HEK293 (cell line): Measurements from ENCODE around the gene SYT5.

Experiments
- BCL11A ChIP-seq: fragments of 450-650 bp; formaldehyde crosslinking; IDR thresholded peaks from 2 replicates; pipeline ENCODE4 v1.5.1; 2016; ENCODE audit warnings: low read depth, missing biosample characterization, missing genetic modification characterization
- CTCF ChIP-seq: fragments of 450-650 bp; formaldehyde crosslinking; IDR thresholded peaks from 2 replicates; pipeline ENCODE4 v1.5.1; 2016; ENCODE audit warnings: missing biosample characterization, missing genetic modification characterization
- HOXD13 ChIP-seq: sonication (generic); formaldehyde crosslinking; IDR thresholded peaks from 2 replicates; pipeline ENCODE4 v1.8.0; 2022; ENCODE audit warnings: missing genetic modification reagents, borderline replicate concordance
- IKZF3 ChIP-seq: fragments of 450-650 bp; IDR thresholded peaks from 2 replicates; pipeline ENCODE4 v1.5.0; 2018; ENCODE audit warnings: missing biosample characterization, mild to moderate bottlenecking, missing genetic modification characterization, moderate library complexity
- KLF16 ChIP-seq: fragments of 450-650 bp; formaldehyde crosslinking; IDR thresholded peaks from 2 replicates; pipeline ENCODE4 v1.5.1; 2017; ENCODE audit warnings: missing biosample characterization, missing genetic modification characterization
- KLF7 ChIP-seq: fragments of 450-650 bp; formaldehyde crosslinking; IDR thresholded peaks from 2 replicates; pipeline ENCODE4 v1.5.1; 2016; ENCODE audit warnings: missing biosample characterization, missing genetic modification characterization, borderline replicate concordance
- OSR2 ChIP-seq: fragments of 450-650 bp; formaldehyde crosslinking; IDR thresholded peaks from 2 replicates; pipeline ENCODE4 v1.5.1; 2016; ENCODE audit warnings: missing biosample characterization, missing genetic modification characterization
- SCRT1 ChIP-seq: fragments of 450-650 bp; formaldehyde crosslinking; IDR thresholded peaks from 2 replicates; pipeline ENCODE4 v1.5.1; 2016; ENCODE audit warnings: missing biosample characterization, missing genetic modification characterization, borderline replicate concordance
- SETDB1 ChIP-seq: IDR thresholded peaks from one replicate; pipeline ENCODE4 v1.6.1; 2017; ENCODE audit warnings: mild to moderate bottlenecking, low read length, moderate library complexity, mixed read lengths; ENCODE audit not compliant: insufficient read length
- YY1 ChIP-seq: fragments of 450-650 bp; formaldehyde crosslinking; IDR thresholded peaks from 2 replicates; pipeline ENCODE4 v1.5.1; 2018; ENCODE audit warnings: missing biosample characterization, missing genetic modification characterization
- ZBTB20 ChIP-seq: fragments of 450-650 bp; formaldehyde crosslinking; IDR thresholded peaks from 2 replicates; pipeline ENCODE4 v1.5.1; 2016; ENCODE audit warnings: missing biosample characterization, missing genetic modification characterization
- ZEB2 ChIP-seq: fragments of 450-650 bp; formaldehyde crosslinking; IDR thresholded peaks from 2 replicates; pipeline ENCODE4 v1.5.1; 2016; ENCODE audit warnings: missing biosample characterization, missing genetic modification characterization
- ZIC2 ChIP-seq: fragments of 450-650 bp; formaldehyde crosslinking; IDR thresholded peaks from 2 replicates; pipeline ENCODE4 v1.5.1; 2016; ENCODE audit warnings: missing biosample characterization, missing genetic modification characterization
- ZNF184 ChIP-seq: fragments of 450-650 bp; IDR thresholded peaks from 2 replicates; pipeline ENCODE4 v1.5.1; 2018; ENCODE audit warnings: missing biosample characterization, mild to moderate bottlenecking, missing genetic modification characterization
- ZNF202 ChIP-seq: fragments of 450-650 bp; formaldehyde crosslinking; IDR thresholded peaks from 2 replicates; pipeline ENCODE4 v1.5.1; 2016; ENCODE audit warnings: missing biosample characterization, missing genetic modification characterization, borderline replicate concordance
- ZNF211 ChIP-seq: fragments of 450-650 bp; formaldehyde crosslinking; IDR thresholded peaks from 2 replicates; pipeline ENCODE4 v1.5.1; 2016; ENCODE audit warnings: low read depth, missing biosample characterization, missing genetic modification characterization
- ZNF214 ChIP-seq: fragments of 450-650 bp; formaldehyde crosslinking; IDR thresholded peaks from 2 replicates; pipeline ENCODE4 v1.5.1; 2017; ENCODE audit warnings: missing biosample characterization, mild to moderate bottlenecking, missing genetic modification characterization, borderline replicate concordance
- ZNF248 ChIP-seq: fragments of 450-650 bp; formaldehyde crosslinking; IDR thresholded peaks from 2 replicates; pipeline ENCODE4 v1.5.1; 2017; ENCODE audit warnings: missing biosample characterization, missing genetic modification characterization
- ZNF26 ChIP-seq: fragments of 450-650 bp; formaldehyde crosslinking; IDR thresholded peaks from 2 replicates; pipeline ENCODE4 v1.5.1; 2016; ENCODE audit warnings: missing biosample characterization, missing genetic modification characterization
- ZNF302 ChIP-seq: fragments of 450-650 bp; formaldehyde crosslinking; IDR thresholded peaks from 2 replicates; pipeline ENCODE4 v1.5.1; 2016; ENCODE audit warnings: missing biosample characterization, missing genetic modification characterization, low read depth
- ZNF341 ChIP-seq: fragments of 450-650 bp; formaldehyde crosslinking; IDR thresholded peaks from 2 replicates; pipeline ENCODE4; 2016; ENCODE audit warnings: low read depth, missing biosample characterization, missing genetic modification characterization
- ZNF362 ChIP-seq: fragments of 450-650 bp; formaldehyde crosslinking; IDR thresholded peaks from 2 replicates; pipeline ENCODE4 v1.5.1; 2016; ENCODE audit warnings: missing biosample characterization, missing genetic modification characterization
- ZNF37A ChIP-seq: fragments of 450-650 bp; IDR thresholded peaks from 2 replicates; pipeline ENCODE4 v1.5.1; 2018; ENCODE audit warnings: missing biosample characterization, missing genetic modification characterization
- ZNF473 ChIP-seq: fragments of 450-650 bp; formaldehyde crosslinking; IDR thresholded peaks from 2 replicates; pipeline ENCODE4 v1.5.1; 2017; ENCODE audit warnings: missing biosample characterization, missing genetic modification characterization
- ZNF544 ChIP-seq: fragments of 450-650 bp; formaldehyde crosslinking; IDR thresholded peaks from 2 replicates; pipeline ENCODE4 v1.5.0; 2017; ENCODE audit warnings: missing biosample characterization, missing genetic modification characterization
- ZNF548 ChIP-seq: fragments of 450-650 bp; formaldehyde crosslinking; IDR thresholded peaks from 2 replicates; pipeline ENCODE4 v1.5.1; 2016; ENCODE audit warnings: missing biosample characterization, missing genetic modification characterization
- ZNF585B ChIP-seq: fragments of 450-650 bp; formaldehyde crosslinking; IDR thresholded peaks from 2 replicates; pipeline ENCODE4 v1.5.1; 2016; ENCODE audit warnings: missing biosample characterization, missing genetic modification characterization
- ZNF654 ChIP-seq: fragments of 450-650 bp; formaldehyde crosslinking; IDR thresholded peaks from 2 replicates; pipeline ENCODE4 v1.5.1; 2016; ENCODE audit warnings: low read depth, missing biosample characterization, missing genetic modification characterization
- ZNF707 ChIP-seq: fragments of 450-650 bp; formaldehyde crosslinking; IDR thresholded peaks from 2 replicates; pipeline ENCODE4 v1.5.1; 2016; ENCODE audit warnings: missing biosample characterization, missing genetic modification characterization
- ZSCAN16 ChIP-seq: fragments of 450-650 bp; formaldehyde crosslinking; IDR thresholded peaks from 2 replicates; pipeline ENCODE4 v1.5.1; 2016; ENCODE audit warnings: missing biosample characterization, missing genetic modification characterization
- ZSCAN30 ChIP-seq: fragments of 450-650 bp; IDR thresholded peaks from 2 replicates; pipeline ENCODE4 v1.5.1; 2018; ENCODE audit warnings: missing biosample characterization, mild to moderate bottlenecking, missing genetic modification characterization, moderate library complexity
- TF ChIP-seq, protein P1 (sequence below): fragments of 450-650 bp; formaldehyde crosslinking; IDR thresholded peaks from 2 replicates; pipeline ENCODE4 v1.5.1; 2016; ENCODE audit warnings: missing biosample characterization, missing genetic modification characterization
- TF ChIP-seq, protein P2 (sequence below): fragments of 450-650 bp; formaldehyde crosslinking; IDR thresholded peaks from 2 replicates; pipeline ENCODE4 v1.5.1; 2016; ENCODE audit warnings: missing biosample characterization, missing genetic modification characterization

The SYT5 gene

DNA sequence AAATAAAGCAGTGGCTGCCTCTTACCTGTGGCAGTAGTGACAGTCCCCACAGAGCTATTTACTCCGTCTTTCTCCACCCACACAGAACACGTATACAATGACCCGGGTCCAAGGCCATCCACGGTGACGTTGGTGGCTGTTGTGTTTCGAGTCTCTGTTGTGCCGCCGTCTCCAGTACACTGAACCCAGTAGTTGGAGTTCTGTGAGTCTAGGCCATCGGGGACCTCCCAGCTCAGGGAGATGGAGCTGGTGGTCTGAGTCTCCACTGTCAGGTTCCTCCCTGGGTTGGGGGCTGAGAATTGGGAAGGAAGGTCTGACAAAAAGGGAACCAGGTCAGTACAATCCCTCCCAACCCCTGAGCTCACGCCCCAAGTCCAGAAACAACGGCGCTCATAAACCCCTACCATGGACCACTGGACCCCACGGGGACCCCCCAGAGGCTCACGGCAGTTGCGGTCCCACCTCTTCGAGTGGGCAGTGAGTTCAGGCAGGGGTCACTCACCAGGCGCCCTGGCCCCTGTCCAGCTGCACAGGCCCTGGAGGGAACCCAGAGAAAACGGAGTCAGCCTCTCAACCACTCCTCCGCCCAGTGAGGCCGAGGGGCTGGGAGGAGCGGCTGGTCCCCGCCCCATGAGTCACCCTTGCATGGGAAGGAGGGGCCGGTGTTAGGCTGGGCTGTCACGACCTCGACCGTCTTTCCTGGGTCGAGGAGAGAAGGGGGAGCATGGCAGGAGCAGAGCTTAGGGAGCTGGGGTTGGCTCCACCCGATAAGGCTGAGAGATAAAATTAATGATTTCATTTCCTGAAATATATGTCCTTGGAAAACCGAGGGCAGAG, 26.8 kb upstream of the SYT5 start (continued):
- TF ChIP-seq HOXD13 (CRISPR knock-in tag) (no peak), SETDB1 (no peak), ZNF548 (no peak), ZNF585B (no peak), ZNF544 (tag by site-specific recombination) (no peak), KLF16 (tag by site-specific recombination) (peak; percentile 38; the same call in 1 of the 2 replicates), YY1 (tag by site-specific recombination) (no peak), ZNF37A (tag by site-specific recombination) (no peak), ZIC2 (peak; percentile 87), IKZF3 (tag by site-specific recombination) (peak; percentile 50; the same call in 1 of the 2 replicates), ZNF184 (tag by site-specific recombination) (no peak), ZNF202 (tag by site-specific recombination) (no peak), ZBTB20 (tag by site-specific recombination) (0 out of 2 replicates have a peak, but pooled peaks have one; percentile 24), ZNF707 (tag by site-specific recombination) (no peak), SCRT1 (tag by site-specific recombination) (no peak), ZEB2 (tag by site-specific recombination) (peak; percentile 52; the same call in 1 of the 2 replicates), ZNF211 (tag by site-specific recombination) (no peak), ZSCAN30 (no peak), ZNF654 (tag by site-specific recombination) (no peak), KLF7 (peak; percentile 31; the same call in 1 of the 2 replicates), ZNF248 (no peak), ZNF302 (no peak), ZNF341 (tag by site-specific recombination) (no peak), BCL11A (tag by site-specific recombination) (peak; percentile 24; the same call in 1 of the 2 replicates), OSR2 (tag by site-specific recombination) (no peak), ZNF473 (no peak), CTCF (tag by site-specific recombination) (no peak), ZSCAN16 (tag by site-specific recombination) (no peak), ZNF26 (tag by site-specific recombination) (no peak), ZNF362 (tag by site-specific recombination) (no peak), ZNF214 (tag by site-specific recombination) (no peak)
- TF ChIP-seq, protein P1, sequence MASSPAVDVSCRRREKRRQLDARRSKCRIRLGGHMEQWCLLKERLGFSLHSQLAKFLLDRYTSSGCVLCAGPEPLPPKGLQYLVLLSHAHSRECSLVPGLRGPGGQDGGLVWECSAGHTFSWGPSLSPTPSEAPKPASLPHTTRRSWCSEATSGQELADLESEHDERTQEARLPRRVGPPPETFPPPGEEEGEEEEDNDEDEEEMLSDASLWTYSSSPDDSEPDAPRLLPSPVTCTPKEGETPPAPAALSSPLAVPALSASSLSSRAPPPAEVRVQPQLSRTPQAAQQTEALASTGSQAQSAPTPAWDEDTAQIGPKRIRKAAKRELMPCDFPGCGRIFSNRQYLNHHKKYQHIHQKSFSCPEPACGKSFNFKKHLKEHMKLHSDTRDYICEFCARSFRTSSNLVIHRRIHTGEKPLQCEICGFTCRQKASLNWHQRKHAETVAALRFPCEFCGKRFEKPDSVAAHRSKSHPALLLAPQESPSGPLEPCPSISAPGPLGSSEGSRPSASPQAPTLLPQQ: peak; percentile 31; the same call in 1 of the 2 replicates
- TF ChIP-seq, protein P2, sequence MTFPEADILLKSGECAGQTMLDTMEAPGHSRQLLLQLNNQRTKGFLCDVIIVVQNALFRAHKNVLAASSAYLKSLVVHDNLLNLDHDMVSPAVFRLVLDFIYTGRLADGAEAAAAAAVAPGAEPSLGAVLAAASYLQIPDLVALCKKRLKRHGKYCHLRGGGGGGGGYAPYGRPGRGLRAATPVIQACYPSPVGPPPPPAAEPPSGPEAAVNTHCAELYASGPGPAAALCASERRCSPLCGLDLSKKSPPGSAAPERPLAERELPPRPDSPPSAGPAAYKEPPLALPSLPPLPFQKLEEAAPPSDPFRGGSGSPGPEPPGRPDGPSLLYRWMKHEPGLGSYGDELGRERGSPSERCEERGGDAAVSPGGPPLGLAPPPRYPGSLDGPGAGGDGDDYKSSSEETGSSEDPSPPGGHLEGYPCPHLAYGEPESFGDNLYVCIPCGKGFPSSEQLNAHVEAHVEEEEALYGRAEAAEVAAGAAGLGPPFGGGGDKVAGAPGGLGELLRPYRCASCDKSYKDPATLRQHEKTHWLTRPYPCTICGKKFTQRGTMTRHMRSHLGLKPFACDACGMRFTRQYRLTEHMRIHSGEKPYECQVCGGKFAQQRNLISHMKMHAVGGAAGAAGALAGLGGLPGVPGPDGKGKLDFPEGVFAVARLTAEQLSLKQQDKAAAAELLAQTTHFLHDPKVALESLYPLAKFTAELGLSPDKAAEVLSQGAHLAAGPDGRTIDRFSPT: peak; percentile 29; the same call in 1 of the 2 replicates
